GM19099 (cell line): Measurements from ENCODE around the gene MT1A.

Experiments used
- POLR2A ChIP-seq: IDR thresholded peaks from 3 replicates; pipeline ENCODE4 v1.6.1; 2011; ENCODE audit warnings: low read depth; ENCODE audit not compliant: insufficient read length; ENCODE audit errors: extremely low read depth

MT1A gene

DNA sequence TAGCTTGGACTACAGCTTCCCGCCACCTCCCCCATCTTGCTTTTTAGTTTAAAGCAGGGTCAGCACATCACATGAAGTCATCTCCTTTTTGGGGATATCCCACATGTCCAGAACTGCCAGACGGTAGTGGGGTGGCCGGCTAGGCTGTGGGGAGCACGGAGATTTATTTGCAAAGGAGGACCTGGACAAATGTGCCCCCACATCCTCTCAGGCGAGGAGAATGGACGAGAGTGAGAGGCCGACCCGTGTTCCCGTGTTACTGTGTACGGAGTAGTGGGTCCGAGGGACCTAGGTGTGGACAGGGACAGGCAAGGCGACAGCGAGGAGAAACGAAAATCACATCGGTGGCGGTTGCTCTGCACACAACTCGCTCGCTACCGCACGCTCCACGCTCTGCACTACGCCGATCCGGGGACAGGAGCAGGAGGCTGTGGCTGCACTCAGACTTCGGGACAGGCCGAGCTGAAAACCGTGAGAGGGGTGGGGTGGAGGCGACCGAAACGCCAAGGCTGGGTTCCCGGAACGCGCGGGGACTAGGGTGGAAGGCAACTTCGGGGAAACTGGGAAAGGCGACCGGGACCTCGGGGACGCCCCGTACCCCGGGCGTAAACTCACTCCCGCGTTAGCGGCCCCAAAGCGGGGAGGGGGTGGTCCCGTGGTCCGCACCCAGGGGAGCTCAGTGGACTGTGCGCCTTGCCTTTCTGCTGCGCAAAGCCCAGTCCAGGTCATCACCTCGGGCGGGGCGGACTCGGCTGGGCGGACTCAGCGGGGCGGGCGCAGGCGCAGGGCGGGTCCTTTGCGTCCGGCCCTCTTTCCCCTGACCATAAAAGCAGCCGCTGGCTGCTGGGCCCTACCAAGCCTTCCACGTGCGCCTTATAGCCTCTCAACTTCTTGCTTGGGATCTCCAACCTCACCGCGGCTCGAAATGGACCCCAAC, at the start of gene MT1A:
Gene MT1A, plus strand, starts transcription at position 853 of the 937 bp plus-strand sequence. Its CDS starts 73 bp downstream, at position 926.
- TF ChIP-seq POLR2A, result no peak

DNA sequence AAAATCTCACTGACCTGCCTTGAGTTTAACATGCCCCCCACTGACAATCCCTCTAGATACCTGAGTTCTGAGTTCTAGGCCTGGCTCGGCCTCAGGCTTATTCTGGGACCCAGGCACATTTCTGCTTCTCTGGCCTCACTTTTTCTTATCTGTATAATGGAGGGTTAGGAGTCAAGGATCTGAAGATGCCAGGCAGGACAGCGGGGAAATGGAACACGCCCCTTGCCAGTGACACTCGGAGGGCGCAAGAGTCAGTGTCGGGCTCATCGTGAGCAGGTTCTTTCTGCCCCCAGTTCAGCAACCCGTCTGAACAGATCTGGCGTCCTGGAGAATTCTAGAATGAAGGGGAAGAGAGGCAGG, 49.7 kb upstream of the MT1A start:
- no peak for TF ChIP-seq POLR2A

GRCh38 chr16:56589141-56590039, 49.1 kb upstream of the MT1A start, which contains the start of gene MT3:
Gene MT3 (plus strand): TSS chr16:56589528. CDS start chr16:56589591, 63 bp downstream.
- TF ChIP-seq POLR2A, result no peak

GRCh38 chr16:56591377-56592060, 46.9 kb upstream of the MT1A start:
- TF ChIP-seq POLR2A, result no peak

GRCh38 chr16:56593573-56594291, 44.7 kb upstream of the MT1A start:
- no peak for TF ChIP-seq POLR2A

- TF ChIP-seq POLR2A, result no peak
These were observed 44.2 kb upstream of the MT1A start for GRCh38 chr16:56594292-56594619.

GRCh38 chr16:56600398-56600999, 38.0 kb upstream of the MT1A start:
- no peak for TF ChIP-seq POLR2A

GRCh38 chr16:56601325-56601724, 37.1 kb upstream of the MT1A start:
- TF ChIP-seq POLR2A, result no peak

DNA sequence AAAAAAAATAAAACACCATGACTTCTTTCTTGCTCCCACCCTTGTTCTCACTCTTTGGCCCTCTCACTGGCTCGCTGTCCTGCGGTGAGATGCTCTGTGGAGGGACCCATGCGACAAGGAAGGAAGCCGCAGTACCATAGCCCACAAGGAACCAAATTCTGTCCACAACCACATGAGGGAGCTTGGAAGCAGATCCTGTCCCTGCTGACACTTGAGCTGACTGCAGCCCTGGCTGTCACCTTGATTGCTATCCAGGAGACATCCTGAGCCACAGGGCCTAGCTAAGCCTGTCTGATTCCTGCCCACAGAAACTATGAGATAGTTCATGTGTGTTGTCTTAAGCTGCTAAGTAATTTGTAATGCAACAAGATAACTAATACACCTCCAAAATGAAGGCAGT, 34.9 kb upstream of the MT1A start:
- TF ChIP-seq POLR2A, result no peak

- no peak for TF ChIP-seq POLR2A
These were observed 33.5 kb upstream of the MT1A start for GRCh38 chr16:56604966-56605365.

GRCh38 chr16:56605475-56605874, 33.0 kb upstream of the MT1A start:
- TF ChIP-seq POLR2A, result no peak

DNA sequence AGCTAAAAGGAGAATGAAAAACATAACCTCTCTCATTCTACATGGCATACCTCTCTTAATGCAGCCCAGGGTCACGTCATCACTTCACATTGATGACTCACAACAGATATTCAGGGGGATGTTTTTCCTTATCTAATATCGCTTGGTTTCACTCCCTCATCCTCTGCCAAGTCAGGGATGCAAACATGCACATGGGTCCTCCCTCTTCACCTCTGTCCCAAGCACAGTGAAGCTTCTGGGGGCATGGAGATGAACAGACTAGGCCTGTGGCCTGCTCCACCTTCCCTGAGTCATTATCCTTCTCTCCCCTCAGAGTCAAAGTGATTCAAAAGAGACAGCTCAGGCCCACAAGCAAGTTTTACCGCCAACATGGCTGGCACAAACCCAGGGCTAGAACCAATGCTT, 32.4 kb upstream of the MT1A start:
- no peak for TF ChIP-seq POLR2A

DNA sequence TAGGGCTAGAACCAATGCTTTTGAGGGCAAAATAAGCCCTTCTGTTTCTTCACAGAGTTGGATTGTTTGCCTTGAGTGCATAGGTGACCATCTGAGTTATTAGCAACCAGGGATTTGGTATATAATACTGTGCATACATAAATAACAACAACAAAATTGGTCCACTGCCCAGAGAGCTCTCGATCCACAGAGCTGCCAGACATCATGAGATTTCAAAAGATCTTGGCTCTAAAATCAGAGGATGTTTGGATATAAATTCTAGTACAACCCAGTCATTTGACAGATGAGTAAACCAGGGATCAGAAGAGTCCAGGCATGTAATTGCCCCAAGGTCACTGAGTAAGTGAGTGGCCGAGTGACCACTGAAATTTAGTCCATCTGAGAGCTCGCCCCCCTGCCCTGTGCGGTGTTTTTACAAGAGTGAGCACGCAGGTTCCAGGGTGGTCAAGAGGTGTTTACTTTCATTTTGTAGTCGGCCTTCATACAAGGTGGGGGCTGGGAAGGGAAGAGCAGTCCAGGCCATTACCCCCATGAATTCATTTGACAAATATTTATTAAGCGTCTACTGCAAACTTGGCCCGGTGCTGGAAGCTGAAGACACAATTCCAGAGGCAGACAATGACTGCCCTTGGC, 31.9 kb upstream of the MT1A start:
- TF ChIP-seq POLR2A, result no peak
